ENCODE results near the gene WDR7. TPM values are rescaled to one million over a fixed set of nuclear protein-coding genes. Genes with fewer than 3 reads are reported as not detected.

WDR7 gene
- total RNA-seq, 2 donors from 2014 or later = 19.7 to 29.0 TPM

GRCh38 chr18:56999823-57000222, 348.7 kb downstream of the WDR7 start:
- no peaks in the 10 kb centered on the region for H3K9me3 ChIP-seq
- no peaks in the 10 kb centered on the region for H3K27me3 ChIP-seq (replicated peaks; ENCODE audit: insufficient read depth)
- no peaks in the 10 kb centered on the region for H3K36me3 ChIP-seq
- DNase-seq (ENCODE audit: low spot score) = no peak
- no peaks in the 10 kb centered on the region for H3K4me1 ChIP-seq (replicated peaks)
- no peak overlapping the region for H3K27ac ChIP-seq
- TF ChIP-seq POLR2AphosphoS5 (IDR thresholded peaks at IDR 0.05) (no peak), POLR2A (IDR thresholded peaks at IDR 0.05) (no peak), CTCF (IDR thresholded peaks at IDR 0.05) (no peak)
- H3K4me3 ChIP-seq = no peak overlapping the region
- intact Hi-C loops (cut with DNase I) = no loop called here
- WGBS = 92% methylated on average over 3 of the region's 3 CpGs

GRCh38 chr18:57002627-57003026, 351.5 kb downstream of the WDR7 start:
- TF ChIP-seq POLR2AphosphoS5 (IDR thresholded peaks at IDR 0.05) (no peak), CTCF (IDR thresholded peaks at IDR 0.05) (no peak), POLR2A (IDR thresholded peaks at IDR 0.05) (no peak)
- no peak overlapping the region for H3K27ac ChIP-seq
- H3K9me3 ChIP-seq = no peaks in the 10 kb centered on the region
- intact Hi-C loops (cut with DNase I) = no loop called here
- WGBS = 63% methylated on average over 2 of the region's 2 CpGs
- H3K4me1 ChIP-seq (replicated peaks) = no peaks in the 10 kb centered on the region
- no peak for DNase-seq (ENCODE audit: low spot score)
- H3K27me3 ChIP-seq (replicated peaks; ENCODE audit: insufficient read depth) = no peaks in the 10 kb centered on the region
- no peaks in the 10 kb centered on the region for H3K36me3 ChIP-seq
- no peak overlapping the region for H3K4me3 ChIP-seq

- Histone ChIP-seq H3K4me1 (replicated peaks) (no peaks in the 10 kb centered on the region), H3K9me3 (no peaks in the 10 kb centered on the region), H3K27me3 (replicated peaks; ENCODE audit: insufficient read depth) (no peaks in the 10 kb centered on the region), H3K4me3 (no peak overlapping the region), H3K36me3 (no peaks in the 10 kb centered on the region), H3K27ac (no peak overlapping the region)
- intact Hi-C loops (cut with DNase I) = no loop called here
- TF ChIP-seq POLR2A (IDR thresholded peaks at IDR 0.05) (no peak), CTCF (IDR thresholded peaks at IDR 0.05) (no peak)
- WGBS = 34% methylated on average over 2 of the region's 2 CpGs
- DNase-seq (ENCODE audit: low spot score) = no peak
Observed at GRCh38 chr18:57003342-57003741, 352.2 kb downstream of the WDR7 start.

- no peak for DNase-seq (ENCODE audit: low spot score)
- 25% methylated on average over 5 of the region's 5 CpGs for WGBS
- H3K27ac ChIP-seq = no peak overlapping the region
Observed at GRCh38 chr18:57004366-57005121, 353.4 kb downstream of the WDR7 start.

More at GRCh38 chr18:57004366-57005121, 353.4 kb downstream of the WDR7 start:
- Histone ChIP-seq H3K27me3 (replicated peaks; ENCODE audit: insufficient read depth) (no peaks in the 10 kb centered on the region), H3K36me3 (no peaks in the 10 kb centered on the region), H3K4me1 (replicated peaks) (no peaks in the 10 kb centered on the region), H3K9me3 (no peaks in the 10 kb centered on the region), H3K4me3 (no peak overlapping the region)
- intact Hi-C loops (cut with DNase I) = no loop called here
- TF ChIP-seq POLR2A (IDR thresholded peaks at IDR 0.05) (no peak), POLR2AphosphoS5 (IDR thresholded peaks at IDR 0.05) (no peak), CTCF (IDR thresholded peaks at IDR 0.05) (no peak)

All from prostate gland (tissue), 2 donors.